ENCODE results near the gene ATP6V1B1. TPM values are rescaled to one million over a fixed set of nuclear protein-coding genes. Genes with fewer than 3 reads are reported as not detected.

ATP6V1B1 gene
- total RNA-seq, 2 donors from 2014 or later = not detected

- no peaks in the 10 kb centered on the region for H3K9me3 ChIP-seq
- no peaks in the 10 kb centered on the region for H3K4me1 ChIP-seq
- H3K36me3 ChIP-seq = no peaks in the 10 kb centered on the region
- no peak for TF ChIP-seq CTCF (IDR thresholded peaks at IDR 0.05)
- intact Hi-C loops (cut with DNase I) = no loop called here
- no peaks in the 10 kb centered on the region for H3K27me3 ChIP-seq
- H3K9ac ChIP-seq (ENCODE audit: low read depth in 2 of 2, low read length in 2 of 2) = no peak overlapping the region
- no peak overlapping the region for H3K27ac ChIP-seq
- DNase-seq = no peak
- no peak overlapping the region for H3K4me3 ChIP-seq
Measured at GRCh38 chr2:70981421-70981820, 45.7 kb downstream of the ATP6V1B1 start.

DNA sequence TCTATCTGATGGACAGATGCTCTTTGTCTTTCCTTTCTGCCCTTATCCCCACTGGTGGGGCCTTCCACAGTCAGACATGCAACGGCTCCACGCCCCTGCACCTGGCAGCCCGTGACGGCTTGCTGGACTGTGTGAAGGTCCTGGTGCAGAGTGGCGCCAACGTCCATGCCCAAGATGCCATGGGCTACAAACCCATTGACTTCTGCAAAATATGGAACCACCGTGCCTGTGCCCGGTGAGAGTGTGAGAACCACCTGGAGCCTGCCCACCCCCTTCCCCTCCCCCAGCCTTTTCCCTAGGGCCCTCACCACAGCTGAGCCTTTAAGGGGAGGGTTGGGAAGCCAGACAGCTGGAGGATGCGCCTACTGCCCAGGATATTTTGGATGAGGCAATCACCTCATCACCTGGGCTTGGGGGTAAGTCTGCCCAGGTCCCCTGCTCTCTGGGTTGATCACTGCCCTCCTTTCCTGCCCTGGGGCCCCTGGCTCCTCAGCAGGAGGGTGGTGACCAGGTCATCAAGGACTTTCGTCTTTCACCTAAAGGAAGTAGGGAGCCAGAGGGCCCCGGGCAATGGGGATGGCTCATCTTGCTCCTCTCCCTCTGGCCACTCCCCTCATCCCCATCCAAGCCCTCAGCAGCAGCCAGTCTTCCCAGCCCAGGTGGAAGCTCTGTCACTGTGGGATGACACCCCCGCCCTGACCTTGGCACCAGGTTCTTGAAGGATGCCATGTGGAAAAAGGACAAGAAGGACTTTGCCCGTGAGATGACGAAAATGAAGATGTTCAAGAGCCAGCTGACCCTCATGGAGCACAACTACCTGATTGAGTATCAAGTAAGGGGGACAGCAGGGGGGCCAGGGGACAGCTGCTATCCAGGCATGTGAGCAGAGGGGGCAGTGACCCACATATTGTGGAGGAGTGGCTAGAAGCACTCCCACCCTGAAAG, 46.4 kb downstream of the ATP6V1B1 start:
- DNase-seq = no peak
- Histone ChIP-seq H3K4me3 (no peak overlapping the region), H3K9me3 (no peaks in the 10 kb centered on the region), H3K27me3 (no peaks in the 10 kb centered on the region), H3K36me3 (no peaks in the 10 kb centered on the region), H3K4me1 (no peaks in the 10 kb centered on the region), H3K27ac (no peak overlapping the region), H3K9ac (ENCODE audit: low read depth in 2 of 2, low read length in 2 of 2) (no peak overlapping the region)
- no peak for TF ChIP-seq CTCF (IDR thresholded peaks at IDR 0.05)
- intact Hi-C loops (cut with DNase I) = no loop called here

DNA sequence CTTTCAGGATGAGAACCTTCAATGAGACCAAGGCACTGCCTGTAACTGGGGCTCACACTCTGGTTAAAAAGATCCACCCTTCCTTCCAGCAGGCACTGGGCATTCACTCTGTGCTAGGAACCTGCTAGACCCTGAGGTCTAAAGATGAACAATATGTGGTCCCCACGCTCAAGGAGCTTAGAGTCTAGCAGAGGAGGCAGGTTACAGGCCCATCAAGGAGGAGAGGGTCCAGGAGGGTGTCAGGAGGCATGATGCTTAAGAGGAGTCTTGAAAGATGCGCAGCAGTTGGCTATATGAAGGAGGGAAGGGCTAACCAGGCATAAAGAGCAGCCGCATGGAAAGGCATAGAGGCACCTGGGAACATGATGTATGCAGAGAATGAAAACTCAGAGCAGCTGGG, 47.3 kb downstream of the ATP6V1B1 start:
- Histone ChIP-seq H3K9ac (ENCODE audit: low read depth in 2 of 2, low read length in 2 of 2) (no peak overlapping the region), H3K27me3 (no peaks in the 10 kb centered on the region), H3K4me1 (no peaks in the 10 kb centered on the region), H3K27ac (no peak overlapping the region), H3K4me3 (no peak overlapping the region), H3K36me3 (no peaks in the 10 kb centered on the region), H3K9me3 (no peaks in the 10 kb centered on the region)
- DNase-seq = no peak
- intact Hi-C loops (cut with DNase I) = no loop called here
- no peak for TF ChIP-seq CTCF (IDR thresholded peaks at IDR 0.05)

- Histone ChIP-seq H3K4me3 (no peak overlapping the region), H3K4me1 (no peaks in the 10 kb centered on the region), H3K27me3 (no peaks in the 10 kb centered on the region), H3K27ac (no peak overlapping the region), H3K36me3 (no peaks in the 10 kb centered on the region), H3K9ac (ENCODE audit: low read depth in 2 of 2, low read length in 2 of 2) (no peak overlapping the region), H3K9me3 (no peaks in the 10 kb centered on the region)
- intact Hi-C loops (cut with DNase I) = no loop called here
- TF ChIP-seq CTCF (IDR thresholded peaks at IDR 0.05) = no peak
- DNase-seq = no peak
Measured at GRCh38 chr2:70983506-70984227, 48.0 kb downstream of the ATP6V1B1 start.

DNA sequence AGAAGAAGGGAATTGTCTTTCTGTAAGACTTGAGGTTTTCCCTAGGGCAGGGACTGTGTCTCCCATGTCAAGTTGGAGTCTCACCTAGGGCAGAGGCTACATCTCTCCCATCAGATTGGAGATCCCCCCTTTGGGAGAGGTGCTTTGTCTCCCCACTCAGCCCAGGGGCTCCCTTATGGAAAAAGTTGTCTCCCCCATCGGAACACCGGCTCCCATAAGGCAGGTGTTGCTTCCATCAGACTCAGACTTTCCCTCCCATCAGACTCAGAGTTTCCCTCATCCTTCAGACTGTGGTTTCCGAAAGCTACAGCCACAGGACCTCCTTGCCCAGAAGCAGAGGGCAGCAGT, 48.5 kb downstream of the ATP6V1B1 start:
- intact Hi-C loops (cut with DNase I) = no loop called here
- no peak for DNase-seq
- no peaks in the 10 kb centered on the region for H3K27me3 ChIP-seq
- no peaks in the 10 kb centered on the region for H3K9me3 ChIP-seq
- no peak overlapping the region for H3K9ac ChIP-seq (ENCODE audit: low read depth in 2 of 2, low read length in 2 of 2)
- no peak for TF ChIP-seq CTCF (IDR thresholded peaks at IDR 0.05)
- H3K36me3 ChIP-seq = no peaks in the 10 kb centered on the region
- H3K4me3 ChIP-seq = no peak overlapping the region
- no peaks in the 10 kb centered on the region for H3K4me1 ChIP-seq
- H3K27ac ChIP-seq = no peak overlapping the region
